DND-41 (cell line): ENCODE data around the gene BRPF3.

Source experiments
- ATAC-seq: fragments of 200-7000 bp; cut with Tn5 transposase; 3 replicates; pipeline ENCODE4 v1.9.1; 2021; ENCODE audit warnings: low read depth; ENCODE audit not compliant: insufficient read depth
- DNase-seq: peaks from one replicate; pipeline ENCODE4 v3.0.0-alpha.2; 2020
- H2AFZ ChIP-seq: 2 replicates; pipeline ENCODE4 v1.6.0; 2012; ENCODE audit warnings: low read depth, low read length
- H3K27ac ChIP-seq: 2 replicates; pipeline ENCODE4 v1.5.1; 2012; ENCODE audit warnings: low read length, inconsistent platforms
- H3K27me3 ChIP-seq: fragments of 200-600 bp; sonication (generic); 2 replicates; pipeline ENCODE4 v1.6.0; 2012; ENCODE audit warnings: low read length, mild to moderate bottlenecking, inconsistent platforms; ENCODE audit not compliant: insufficient read depth, poor library complexity
- H3K36me3 ChIP-seq: 2 replicates; pipeline ENCODE4 v1.5.1; 2012; ENCODE audit warnings: low read length, inconsistent platforms; ENCODE audit not compliant: insufficient read depth
- H3K4me1 ChIP-seq: 2 replicates; pipeline ENCODE4 v1.5.1; 2012; ENCODE audit warnings: mild to moderate bottlenecking, low read length; ENCODE audit not compliant: insufficient read depth
- H3K4me2 ChIP-seq: 2 replicates; pipeline ENCODE4 v1.6.0; 2012; ENCODE audit warnings: mild to moderate bottlenecking, moderate library complexity, low read length, inconsistent platforms; ENCODE audit not compliant: insufficient read depth
- H3K4me3 ChIP-seq, 2 experiments: fragments of 200-600 bp in 1 of 2; shearing (Covaris generic) in 1 of 2; 2 replicates each; pipeline ENCODE4 v1.5.1; 2012 to 2016; ENCODE audit warnings: inconsistent platforms in 2 of 2, low read length in 2 of 2, mild to moderate bottlenecking in 2 of 2, low read depth in 1 of 2, moderate library complexity in 1 of 2
- H3K79me2 ChIP-seq: 2 replicates; pipeline ENCODE4 v1.6.0; 2012; ENCODE audit warnings: low read length, inconsistent platforms; ENCODE audit not compliant: insufficient read depth
- H3K9ac ChIP-seq: 2 replicates; pipeline ENCODE4 v1.6.0; 2012; ENCODE audit warnings: low read depth, mild to moderate bottlenecking, inconsistent platforms, low read length, moderate library complexity
- H3K9me3 ChIP-seq: 2 replicates; pipeline ENCODE4 v1.5.1; 2012; ENCODE audit warnings: low read length, moderate library complexity, mild to moderate bottlenecking, inconsistent platforms; ENCODE audit not compliant: insufficient read depth, severe bottlenecking
- H4K20me1 ChIP-seq: 2 replicates; pipeline ENCODE4 v1.6.0; 2012; ENCODE audit warnings: low read length; ENCODE audit not compliant: insufficient read depth
- CTCF ChIP-seq: IDR thresholded peaks from 2 replicates; pipeline ENCODE4 v1.5.1; 2012; ENCODE audit warnings: borderline replicate concordance, low read length, moderate library complexity, mild to moderate bottlenecking; ENCODE audit not compliant: poor library complexity, severe bottlenecking; ENCODE audit errors: extremely low read depth
- EZH2 ChIP-seq: IDR thresholded peaks from 3 replicates; pipeline ENCODE4 v1.6.1; 2012; ENCODE audit warnings: borderline replicate concordance, low read depth, mild to moderate bottlenecking, moderate library complexity, low read length, inconsistent platforms; ENCODE audit not compliant: severe bottlenecking

The BRPF3 gene

GRCh38 chr6:36200154-36200891, 3.8 kb downstream of the BRPF3 start:
- DNase-seq (no peak), ATAC-seq (no peak)
- Histone ChIP-seq H4K20me1 (peaks cover 28% of the 10 kb centered on the region), H3K27me3 (no peaks in the 10 kb centered on the region), H3K9me3 (no peaks in the 10 kb centered on the region), H3K27ac (no peak overlapping the region), H2AFZ (no peak overlapping the region), H3K4me3 (no peak overlapping the region), H3K36me3 (peaks cover 61% of the 10 kb centered on the region), H3K4me1 (peaks cover 73% of the 10 kb centered on the region), H3K4me2 (no peak overlapping the region), H3K79me2 (peaks cover 73% of the 10 kb centered on the region), H3K9ac (no peak overlapping the region)
- TF ChIP-seq CTCF, result no peak
- TF ChIP-seq EZH2, result no peak

- no peak overlapping the region for H3K27ac ChIP-seq
- H3K27me3 ChIP-seq, result no peaks in the 10 kb centered on the region
- peak overlapping the region; percentile 17; the same call in 1 of the 2 replicates for H3K4me2 ChIP-seq
- H3K36me3 ChIP-seq, result peaks cover 69% of the 10 kb centered on the region
- H3K9me3 ChIP-seq, result no peaks in the 10 kb centered on the region
- no peak for DNase-seq
- H3K79me2 ChIP-seq, result peaks cover 76% of the 10 kb centered on the region
- no peak for ATAC-seq
- H4K20me1 ChIP-seq, result peaks cover 31% of the 10 kb centered on the region
- H3K9ac ChIP-seq, result no peak overlapping the region
- no peak overlapping the region for H2AFZ ChIP-seq
- TF ChIP-seq CTCF, result no peak
- no peak for TF ChIP-seq EZH2
- H3K4me3 ChIP-seq, result no peak overlapping the region
- peaks cover 66% of the 10 kb centered on the region for H3K4me1 ChIP-seq
Observed at GRCh38 chr6:36200998-36201596, 4.6 kb downstream of the BRPF3 start.

- peaks cover 74% of the 10 kb centered on the region for H3K36me3 ChIP-seq
- H4K20me1 ChIP-seq, result peaks cover 32% of the 10 kb centered on the region
- H3K27ac ChIP-seq, result no peak overlapping the region
- peaks cover 64% of the 10 kb centered on the region for H3K4me1 ChIP-seq
- no peak overlapping the region for H2AFZ ChIP-seq
- DNase-seq, result no peak
- H3K79me2 ChIP-seq, result peaks cover 76% of the 10 kb centered on the region
- H3K4me2 ChIP-seq, result peak overlapping the region; percentile 17; the same call in 1 of the 2 replicates
- ATAC-seq, result no peak
- no peak overlapping the region for H3K9ac ChIP-seq
- H3K9me3 ChIP-seq, result no peaks in the 10 kb centered on the region
- no peaks in the 10 kb centered on the region for H3K27me3 ChIP-seq
- no peak overlapping the region for H3K4me3 ChIP-seq
- TF ChIP-seq EZH2 (no peak), CTCF (peak; percentile 1)
Observed at GRCh38 chr6:36201612-36202011, 5.1 kb downstream of the BRPF3 start.
